HepG2 (cell line): Measurements from ENCODE around the gene IGF2. TPM values are rescaled to one million over a fixed set of nuclear protein-coding genes. Genes with fewer than 3 reads are reported as not detected.

Experiments
- ATAC-seq: fragments of 200-7000 bp; cut with Tn5 transposase; 3 replicates; pipeline ENCODE4 v1.9.1; 2020; ENCODE audit warnings: mild to moderate bottlenecking, moderate library complexity
- BruUV-seq: library from RNA; stranded (reverse); fragments of 400-500 nt; replicated peaks from 2 replicates; lab custom pipeline; 2021; lab: Mats Ljungman, UMichigan
- CTCF ChIA-PET: fragments of 300-600 bp; formaldehyde crosslinking; extraction: SDS; loops from one replicate; lab custom pipeline; 2021; ENCODE audit warnings: low total read pairs, inconsistent platforms, low intra/inter-chr PET ratio; lab: Yijun Ruan, JAX
- POLR2A ChIA-PET: fragments of 350-600 bp; sonication (Branson Sonifier 250); formaldehyde crosslinking; loops from one replicate; lab custom pipeline; 2020; ENCODE audit warnings: antibody characterized with exemption, inconsistent platforms; lab: Yijun Ruan, JAX
- DNase-seq: peaks from one replicate; pipeline ENCODE4 v3.0.0-alpha.2; 2015; ENCODE audit warnings: low spot score
- FAIRE-seq: peaks from 3 replicates; lab custom pipeline; 2011; peaks lifted over from hg19 to GRCh38; lab: Jason Lieb, UNC
- H2AFZ ChIP-seq: one replicate; pipeline ENCODE4 v1.6.1; 2011; ENCODE audit warnings: low read length, inconsistent platforms
- H3K27ac ChIP-seq: fragments of 300-600 bp; 3 replicates; pipeline ENCODE4 v1.8.0; 2011; ENCODE audit warnings: mixed run types, mild to moderate bottlenecking, mixed read lengths, low read length, inconsistent platforms; ENCODE audit not compliant: insufficient read depth; ENCODE audit errors: extremely low read length
- H3K27me3 ChIP-seq, 2 experiments: fragments of 200-600 bp in 1 of 2; 2 replicates in 1 of 2; 3 replicates in 1 of 2; pipeline versions ENCODE4 v1.6.0 to v1.8.0; 2011; ENCODE audit warnings: low read length in 2 of 2, mild to moderate bottlenecking in 2 of 2, moderate library complexity in 2 of 2, inconsistent platforms in 1 of 2; ENCODE audit not compliant: insufficient read depth in 2 of 2, control insufficient read depth in 1 of 2
- H3K36me3 ChIP-seq, 2 experiments: fragments of 200-600 bp in 1 of 2; replicated peaks in 1 of 2; 2 replicates in 1 of 2; 3 replicates in 1 of 2; pipeline versions ENCODE4 v1.5.1 to v1.8.0; 2011; ENCODE audit warnings: low read length in 2 of 2, inconsistent platforms in 1 of 2; ENCODE audit not compliant: insufficient read depth in 2 of 2, control insufficient read depth in 1 of 2
- H3K4me1 ChIP-seq: 2 replicates; pipeline ENCODE4 v1.5.1; 2012; ENCODE audit warnings: low read length, inconsistent platforms; ENCODE audit not compliant: insufficient read depth
- H3K4me2 ChIP-seq: 2 replicates; pipeline ENCODE4 v1.6.0; 2011; ENCODE audit warnings: low read depth, low read length, inconsistent platforms
- H3K4me3 ChIP-seq, 3 experiments: fragments of 200-600 bp in 1 of 3; sonication (generic), shearing (Covaris generic) in 1 of 3; replicated peaks in 1 of 3; 2 replicates each; pipeline ENCODE4 v1.5.1; 2011 to 2016; ENCODE audit warnings: low read length in 3 of 3, inconsistent platforms in 2 of 3, low read depth in 2 of 3, mild to moderate bottlenecking in 2 of 3, control low read depth in 1 of 3, mixed read lengths in 1 of 3; ENCODE audit not compliant: insufficient read depth in 1 of 3
- H3K79me2 ChIP-seq: one replicate; pipeline ENCODE4 v1.6.1; 2011; ENCODE audit warnings: low read length, inconsistent platforms; ENCODE audit not compliant: insufficient read depth
- H3K9ac ChIP-seq: 2 replicates; pipeline ENCODE4 v1.6.0; 2011; ENCODE audit warnings: mild to moderate bottlenecking, low read depth, low read length, inconsistent platforms; ENCODE audit not compliant: insufficient read depth
- H3K9me3 ChIP-seq: 2 replicates; pipeline ENCODE4 v1.5.1; 2012; ENCODE audit warnings: mild to moderate bottlenecking, low read length
- H4K20me1 ChIP-seq: 2 replicates; pipeline ENCODE4 v1.6.0; 2011; ENCODE audit warnings: inconsistent platforms, mild to moderate bottlenecking, low read length, moderate library complexity; ENCODE audit not compliant: insufficient read depth
- PCBP1 ChIP-seq: fragments of 200-400 bp; formaldehyde crosslinking; IDR thresholded peaks from 2 replicates; pipeline ENCODE4 v1.6.1; 2017; ENCODE audit warnings: mild to moderate bottlenecking, low read depth, low read length, borderline replicate concordance
- RFX1 ChIP-seq: fragments of 450-650 bp; IDR thresholded peaks from 2 replicates; pipeline ENCODE4 v1.6.1; 2017
- RFX3 ChIP-seq: IDR thresholded peaks from 2 replicates; pipeline ENCODE4 v1.6.1; 2016; ENCODE audit warnings: missing biosample characterization, missing genetic modification reagents
- SYNCRIP ChIP-seq: fragments of 200-400 bp; formaldehyde crosslinking; IDR thresholded peaks from 2 replicates; pipeline ENCODE4 v1.6.1; 2018; ENCODE audit warnings: mild to moderate bottlenecking, low read depth, low read length; ENCODE audit not compliant: insufficient read depth
- ZFX ChIP-seq: sonication (generic); formaldehyde crosslinking; IDR thresholded peaks from 2 replicates; pipeline ENCODE4 v1.4.0; 2020; ENCODE audit warnings: mild to moderate bottlenecking, low read depth, missing genetic modification reagents, moderate library complexity
- ZKSCAN5 ChIP-seq: sonication (generic); formaldehyde crosslinking; IDR thresholded peaks from 2 replicates; pipeline ENCODE4 v1.5.1; 2020; ENCODE audit warnings: mild to moderate bottlenecking, missing genetic modification reagents
- ZNF558 ChIP-seq: sonication (generic); formaldehyde crosslinking; IDR thresholded peaks from 2 replicates; pipeline ENCODE4 v1.9.0; 2022; ENCODE audit warnings: mild to moderate bottlenecking, missing genetic modification reagents, borderline replicate concordance
- ZNF687 ChIP-seq: sonication (generic); formaldehyde crosslinking; IDR thresholded peaks from 2 replicates; pipeline ENCODE4 v1.5.1; 2020; ENCODE audit warnings: mild to moderate bottlenecking, missing genetic modification reagents, moderate library complexity
- WGBS: methylation state at CpG from one replicate; pipeline ENCODE4 v1.1.6; 2017; ENCODE audit warnings: low lambda C conversion rate; 5-methylcytosine and 5-hydroxymethylcytosine counted together
- in situ Hi-C: cut with HindIII; loops from 2 replicates; pipeline ENCODE4 v1.10.0; 2017; ENCODE audit warnings: low pct_unique_long_range_greater_than_20kb; ENCODE audit not compliant: extremely low pct_ligation_motif_present
- intact Hi-C: fragments of 100-400 bp; cut with micrococcal nuclease; formaldehyde crosslinking; loops from one replicate; pipeline ENCODE4 v1.10.0; 2022; ENCODE audit not compliant: unreplicated experiment
- polyA plus RNA-seq, 8 experiments: library from polyadenylated mRNA; depleted of rRNA in 3 of 8; stranded (reverse) in 7 of 8; unstranded in 1 of 8; fragments of >200 nt; fragmentation: Illumina TruSeq in 4 of 8; extraction: Trizol in 4 of 8; gene quantifications; 2 replicates each; pipeline versions ENCODE4 v1.2.1 to v1.2.3, GENCODE V29; 2011 to 2016; ENCODE audit warnings: low read depth in 4 of 8, missing spikeins in 1 of 8, mixed read lengths in 1 of 8; ENCODE audit not compliant: insufficient read depth in 1 of 8
- total RNA-seq, 5 experiments: library from RNA; depleted of rRNA; stranded (reverse); fragments of >200 nt; fragmentation: Illumina TruSeq; extraction: Trizol; gene quantifications; 2 replicates each; pipeline ENCODE4 v1.2.3, GENCODE V29; 2016; ENCODE audit warnings: low read depth in 1 of 5

The IGF2 gene
- total and polyA plus RNA-seq, 2 of the 13 experiments (the other 11 are each of a cell fraction or from before 2014, with no cell fraction given), result 79.1 to 254 TPM

GRCh38 chr11:2169005-2169378 lies 29.8 kb upstream of the IGF2 start:
- TF ChIP-seq ZKSCAN5 (CRISPR knock-in tag) (no peak), ZNF687 (CRISPR knock-in tag) (peak; percentile 31; the same call in 1 of the 2 replicates), SYNCRIP (no peak), PCBP1 (0 out of 2 replicates have a peak, but pooled peaks have one; percentile 25), RFX1 (peak; percentile 41; the same call in 1 of the 2 replicates), ZFX (0 out of 2 replicates have a peak, but pooled peaks have one; percentile 5), ZNF558 (CRISPR knock-in tag) (no peak), RFX3 (CRISPR knock-in tag) (peak; percentile 25; the same call in 1 of the 2 replicates)
- ChIA-PET CTCF (no interaction called here), POLR2A (no interaction called here)
- H3K9ac ChIP-seq, result no peak overlapping the region
- H3K4me2 ChIP-seq, result no peak overlapping the region
- no peak overlapping the region for H2AFZ ChIP-seq
- H3K4me1 ChIP-seq, result 0 out of 2 replicates have a peak, but pooled peaks cover 10% of the 10 kb centered on the region
- H3K36me3 ChIP-seq, result no peaks in the 10 kb centered on the region
- no peaks in the 10 kb centered on the region for H3K9me3 ChIP-seq
- peaks cover 40 to 92% of the 10 kb centered on the region in 2 experiments for H3K27me3 ChIP-seq
- no CpG with 5 or more reads among the region's 10 CpGs for WGBS
- H4K20me1 ChIP-seq, result no peaks in the 10 kb centered on the region
- intact Hi-C loops, result no loop called here
- no peak for FAIRE-seq
- in situ Hi-C loops, result no loop called here
- H3K27ac ChIP-seq, result no peak overlapping the region
- BruUV-seq, result no TSS peak
- no peaks in the 10 kb centered on the region for H3K79me2 ChIP-seq
- DNase-seq, result no peak
- H3K4me3 ChIP-seq, result no peak overlapping the region; a peak in 1 of 6 replicates
- ATAC-seq, result no peak
